A673 (cell line): Measurements from ENCODE around the gene IL6. TPM values are rescaled to one million over a fixed set of nuclear protein-coding genes. Genes with fewer than 3 reads are reported as not detected.

Source experiments
- BruUV-seq: library from RNA; stranded (reverse); fragments of 400-500 nt; replicated peaks from 2 replicates; lab custom pipeline; 2021; lab: Mats Ljungman, UMichigan
- CTCF ChIA-PET: fragments of 300-600 bp; sonication (Branson Sonifier 250); formaldehyde crosslinking; loops from one replicate; lab custom pipeline; 2022; ENCODE audit warnings: antibody characterized with exemption; lab: Charles Lee
- POLR2A ChIA-PET: fragments of 300-600 bp; sonication (Branson Sonifier 250); formaldehyde crosslinking; loops from one replicate; lab custom pipeline; 2022; ENCODE audit warnings: antibody characterized with exemption; ENCODE audit not compliant: low non-redundant PET; lab: Charles Lee
- DNase-seq: peaks from one replicate; pipeline ENCODE4 v3.0.0-alpha.2; 2015; ENCODE audit warnings: low spot score
- H3K27ac ChIP-seq: fragments of 200-600 bp; sonication (generic); 2 replicates; pipeline ENCODE4 v1.5.1; 2016; ENCODE audit warnings: mixed run types, low read depth, mild to moderate bottlenecking, mixed read lengths, antibody characterized with exemption, low read length; ENCODE audit not compliant: poor library complexity, severe bottlenecking
- H3K27me3 ChIP-seq: fragments of 200-600 bp; sonication (generic); replicated peaks from 2 replicates; pipeline ENCODE4 v1.6.1; 2017; ENCODE audit warnings: mixed run types, low read depth, mild to moderate bottlenecking, mixed read lengths, antibody characterized with exemption, low read length; ENCODE audit not compliant: insufficient read depth, poor library complexity
- H3K36me3 ChIP-seq: fragments of 200-600 bp; sonication (generic); 2 replicates; pipeline ENCODE4 v1.6.1; 2016; ENCODE audit warnings: mixed run types, mild to moderate bottlenecking, mixed read lengths, antibody characterized with exemption, low read length; ENCODE audit not compliant: insufficient read depth, poor library complexity, severe bottlenecking
- H3K4me1 ChIP-seq: fragments of 200-600 bp; sonication (generic); 2 replicates; pipeline ENCODE4 v1.6.1; 2017; ENCODE audit warnings: mixed run types, mild to moderate bottlenecking, mixed read lengths, antibody characterized with exemption, low read length; ENCODE audit not compliant: insufficient read depth, poor library complexity, severe bottlenecking
- H3K4me3 ChIP-seq: fragments of 200-600 bp; sonication (generic); 2 replicates; pipeline ENCODE4 v1.5.1; 2016; ENCODE audit warnings: low read depth, mixed run types, mild to moderate bottlenecking, mixed read lengths, low read length; ENCODE audit not compliant: poor library complexity, severe bottlenecking
- H3K9me3 ChIP-seq: fragments of 200-600 bp; sonication (generic); 2 replicates; pipeline ENCODE4 v1.6.1; 2016; ENCODE audit warnings: mixed run types, low read depth, mild to moderate bottlenecking, mixed read lengths, antibody characterized with exemption, low read length; ENCODE audit not compliant: poor library complexity, severe bottlenecking
- EZH2 ChIP-seq: fragments of 200-600 bp; sonication (generic); IDR thresholded peaks from 2 replicates; pipeline ENCODE4 v1.6.1; 2017; ENCODE audit warnings: borderline replicate concordance, low read depth, mild to moderate bottlenecking, mixed read lengths, antibody characterized with exemption, low read length; ENCODE audit not compliant: poor library complexity, severe bottlenecking
- intact Hi-C: fragments of 100-400 bp; cut with micrococcal nuclease; formaldehyde crosslinking; loops from one replicate; pipeline ENCODE4 v1.10.0; 2022; ENCODE audit not compliant: unreplicated experiment
- total RNA-seq: library from RNA; stranded (reverse); gene quantifications from 2 replicates; pipeline ENCODE4 v1.2.3, GENCODE V29; 2021
- TF ChIP-seq, protein P1 (sequence below): fragments of 300-800, 200-600 bp; sonication (generic); conservative IDR thresholded peaks from 2 replicates; pipeline ENCODE4 v1.5.1; 2017; ENCODE audit warnings: low read depth, mild to moderate bottlenecking, antibody characterized with exemption, low read length, moderate library complexity, mixed read lengths

The IL6 gene
- total RNA-seq, 1 experiment from 2014 or later = not detected

- Histone ChIP-seq H3K4me1 (no peaks in the 10 kb centered on the region), H3K27ac (no peak overlapping the region), H3K4me3 (no peak overlapping the region), H3K36me3 (no peaks in the 10 kb centered on the region), H3K27me3 (no peaks in the 10 kb centered on the region), H3K9me3 (no peaks in the 10 kb centered on the region)
- CTCF ChIA-PET = no interaction called here
- POLR2A ChIA-PET = no interaction called here
- intact Hi-C loops = no loop called here
- BruUV-seq = no TSS peak
- TF ChIP-seq, protein P1, sequence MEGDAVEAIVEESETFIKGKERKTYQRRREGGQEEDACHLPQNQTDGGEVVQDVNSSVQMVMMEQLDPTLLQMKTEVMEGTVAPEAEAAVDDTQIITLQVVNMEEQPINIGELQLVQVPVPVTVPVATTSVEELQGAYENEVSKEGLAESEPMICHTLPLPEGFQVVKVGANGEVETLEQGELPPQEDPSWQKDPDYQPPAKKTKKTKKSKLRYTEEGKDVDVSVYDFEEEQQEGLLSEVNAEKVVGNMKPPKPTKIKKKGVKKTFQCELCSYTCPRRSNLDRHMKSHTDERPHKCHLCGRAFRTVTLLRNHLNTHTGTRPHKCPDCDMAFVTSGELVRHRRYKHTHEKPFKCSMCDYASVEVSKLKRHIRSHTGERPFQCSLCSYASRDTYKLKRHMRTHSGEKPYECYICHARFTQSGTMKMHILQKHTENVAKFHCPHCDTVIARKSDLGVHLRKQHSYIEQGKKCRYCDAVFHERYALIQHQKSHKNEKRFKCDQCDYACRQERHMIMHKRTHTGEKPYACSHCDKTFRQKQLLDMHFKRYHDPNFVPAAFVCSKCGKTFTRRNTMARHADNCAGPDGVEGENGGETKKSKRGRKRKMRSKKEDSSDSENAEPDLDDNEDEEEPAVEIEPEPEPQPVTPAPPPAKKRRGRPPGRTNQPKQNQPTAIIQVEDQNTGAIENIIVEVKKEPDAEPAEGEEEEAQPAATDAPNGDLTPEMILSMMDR = no peak
- no peak for TF ChIP-seq EZH2
- no peak for DNase-seq
These were observed 31.6 kb downstream of the IL6 start for GRCh38 chr7:22758576-22758975.

- POLR2A ChIA-PET = no interaction called here
- no TSS peak for BruUV-seq
- CTCF ChIA-PET = no interaction called here
- intact Hi-C loops = no loop called here
- Histone ChIP-seq H3K27me3 (no peaks in the 10 kb centered on the region), H3K4me3 (no peak overlapping the region), H3K36me3 (no peaks in the 10 kb centered on the region), H3K4me1 (no peaks in the 10 kb centered on the region), H3K9me3 (no peaks in the 10 kb centered on the region), H3K27ac (no peak overlapping the region)
- TF ChIP-seq, protein P1 = no peak
- no peak for TF ChIP-seq EZH2
- no peak for DNase-seq
These were observed 32.7 kb downstream of the IL6 start for GRCh38 chr7:22759721-22760120.

DNA sequence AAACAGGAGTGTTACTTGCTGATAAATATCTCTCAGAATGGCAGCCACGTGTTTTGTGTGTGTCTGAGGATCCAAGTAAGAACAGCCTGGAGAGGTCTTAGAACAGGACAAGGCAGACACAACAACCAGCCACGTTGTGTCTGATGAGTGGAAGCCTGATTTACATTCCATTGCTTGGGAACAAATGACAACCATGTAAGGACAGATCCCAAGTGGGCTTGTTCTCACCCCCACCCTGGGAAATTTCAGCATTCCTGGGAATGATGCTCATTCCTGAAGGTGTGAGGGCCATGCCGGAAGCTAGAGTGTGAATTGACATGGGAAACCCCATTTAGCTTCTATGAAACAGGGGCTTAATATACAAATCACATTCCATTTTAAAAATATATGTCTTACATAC, 35.9 kb downstream of the IL6 start:
- ChIA-PET POLR2A (no interaction called here), CTCF (no interaction called here)
- no peaks in the 10 kb centered on the region for H3K9me3 ChIP-seq
- no peak overlapping the region for H3K27ac ChIP-seq
- H3K4me3 ChIP-seq = no peak overlapping the region
- peaks cover 12% of the 10 kb centered on the region for H3K27me3 ChIP-seq
- DNase-seq = no peak
- TF ChIP-seq EZH2 = no peak
- TF ChIP-seq, protein P1 = no peak
- no peaks in the 10 kb centered on the region for H3K36me3 ChIP-seq
- no peaks in the 10 kb centered on the region for H3K4me1 ChIP-seq
- BruUV-seq = no TSS peak
- intact Hi-C loops = no loop called here
